Testis (tissue), 3 donors: ENCODE data around the gene LRP2. TPM values are rescaled to one million over a fixed set of nuclear protein-coding genes. Genes with fewer than 3 reads are reported as not detected.

Experiments
- DNase-seq: peaks from one replicate; pipeline ENCODE4 v3.0.0-alpha.2; 2019
- H3K27ac ChIP-seq, 2 donors: fragments of 200-600 bp; sonication (generic); one replicate each; pipeline ENCODE4 v1.5.1; 2019
- H3K27me3 ChIP-seq: fragments of 200-600 bp; sonication (generic); one replicate; pipeline ENCODE4 v1.5.1; 2019
- H3K36me3 ChIP-seq: fragments of 200-600 bp; sonication (generic); one replicate; pipeline ENCODE4 v1.5.1; 2017; ENCODE audit warnings: low read depth; ENCODE audit errors: missing control alignments
- H3K4me1 ChIP-seq: fragments of 200-600 bp; sonication (generic); one replicate; pipeline ENCODE4 v1.5.1; 2019
- H3K4me3 ChIP-seq, 2 donors: fragments of 200-600 bp; sonication (generic); one replicate each; pipeline ENCODE4 v1.5.1; 2017 to 2019
- H3K9me3 ChIP-seq: fragments of 200-600 bp; sonication (generic); one replicate; pipeline ENCODE4 v1.5.1; 2017
- CTCF ChIP-seq, 3 experiments: fragments of 450-650 bp in 2 of 3; fragments of 200-600 bp in 1 of 3; sonication (generic) in 1 of 3; IDR thresholded peaks; one replicate each; pipeline ENCODE4 v1.5.1; 2016 to 2019; ENCODE audit warnings: antibody characterized with exemption in 3 of 3, mild to moderate bottlenecking in 2 of 3, moderate library complexity in 1 of 3
- POLR2A ChIP-seq: fragments of 450-650 bp; IDR thresholded peaks from one replicate; pipeline ENCODE4 v1.6.1; 2017; ENCODE audit warnings: antibody characterized with exemption, mild to moderate bottlenecking, moderate library complexity
- WGBS, 2 donors: methylation state at CpG; one replicate each; pipeline ENCODE4 v1.1.5; 2018; 5-methylcytosine and 5-hydroxymethylcytosine counted together
- intact Hi-C: fragments of 100-400 bp; cut with DNase I; formaldehyde crosslinking; loops from one replicate; pipeline ENCODE4 v1.15.1; 2023; ENCODE audit warnings: low total_unique reads
- polyA plus RNA-seq: library from polyadenylated mRNA; stranded (reverse); fragments of 350-450 nt; fragmentation: Illumina TruSeq; extraction: RNeasy Lipid Tissue Mini Kit (QIAGEN cat#74804); gene quantifications from one replicate; pipeline ENCODE4 v1.2.3, GENCODE V29; 2014; ENCODE audit warnings: low read depth, low replicate concordance; ENCODE audit not compliant: insufficient read depth
- total RNA-seq, 2 donors: library from RNA; depleted of rRNA; stranded (reverse); fragments of >200 nt; gene quantifications; one replicate each; pipeline ENCODE4 v1.2.3, GENCODE V29; 2016

The LRP2 gene
- total and polyA plus RNA-seq, 3 donors from 2014 or later: 3.0 to 9.3 (median 4.1) TPM

DNA sequence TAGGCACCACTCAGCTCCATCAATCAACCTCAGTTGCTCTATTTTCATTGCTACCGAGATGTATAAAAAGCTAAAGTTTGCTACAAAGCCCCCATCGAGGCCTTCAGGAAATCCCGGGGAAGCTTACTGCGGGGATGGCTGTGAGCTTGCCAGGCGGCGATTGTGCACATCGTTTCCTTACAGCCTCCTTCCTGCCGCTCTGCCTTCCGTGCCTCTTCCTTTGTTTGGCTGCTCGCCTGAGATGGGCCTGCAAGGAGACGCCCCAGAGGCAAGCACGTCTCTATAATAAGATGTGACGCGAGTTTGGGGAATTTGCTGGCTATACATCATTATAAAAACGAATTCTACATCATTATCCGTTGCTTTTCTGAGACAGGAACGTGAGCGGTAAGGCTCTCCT lies 251.4 kb downstream of the LRP2 start:
- intact Hi-C loops: no loop called here
- WGBS, 2 donors: 45 to 55% methylated on average over 18 of the region's 18 CpGs

DNA sequence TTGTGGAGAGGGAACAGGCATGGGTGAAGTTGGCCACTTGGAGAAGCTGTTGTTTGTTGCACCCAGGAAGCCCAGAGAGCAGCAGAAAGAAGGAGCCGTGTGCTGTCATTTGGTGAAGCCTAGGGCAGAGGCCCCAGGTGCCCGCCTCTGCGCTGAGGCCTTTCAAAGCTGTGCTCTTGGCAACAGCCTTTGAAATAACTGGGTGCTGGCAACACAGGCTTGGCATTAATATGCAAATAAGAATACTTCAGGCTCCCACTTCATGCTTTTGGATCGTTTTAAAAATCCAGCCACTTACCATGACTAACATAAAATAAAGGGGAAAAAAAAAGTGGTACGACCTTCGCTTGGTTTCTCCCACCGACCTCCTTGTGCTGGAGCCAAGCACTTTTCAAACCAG lies 251.9 kb downstream of the LRP2 start:
- Histone ChIP-seq H3K36me3 (no peaks in the 10 kb centered on the region), H3K27me3 (no peaks in the 10 kb centered on the region), H3K27ac (no peak overlapping the region), H3K4me3 (no peak overlapping the region), H3K9me3 (no peaks in the 10 kb centered on the region), H3K4me1 (no peaks in the 10 kb centered on the region)
- DNase-seq: no peak
- intact Hi-C loops: no loop called here
- TF ChIP-seq POLR2A: no peak
- TF ChIP-seq CTCF (IDR thresholded peaks at IDR 0.05): no peak
- WGBS, 2 donors: 58 to 84% methylated on average over 7 of the region's 7 CpGs

More for the DNA sequence above, 251.4 kb downstream of the LRP2 start:
- no peak overlapping the region for H3K4me3 ChIP-seq
- H3K36me3 ChIP-seq: no peaks in the 10 kb centered on the region
- no peaks in the 10 kb centered on the region for H3K9me3 ChIP-seq
- no peak overlapping the region for H3K27ac ChIP-seq
- no peak for TF ChIP-seq POLR2A
- TF ChIP-seq CTCF (IDR thresholded peaks at IDR 0.05): no peak
- DNase-seq: no peak
- no peaks in the 10 kb centered on the region for H3K27me3 ChIP-seq
- no peaks in the 10 kb centered on the region for H3K4me1 ChIP-seq

- TF ChIP-seq POLR2A: no peak
- TF ChIP-seq CTCF (IDR thresholded peaks at IDR 0.05): peak; percentile 70 to 82 (median 71)
- Histone ChIP-seq H3K27me3 (no peaks in the 10 kb centered on the region), H3K36me3 (no peaks in the 10 kb centered on the region), H3K9me3 (no peaks in the 10 kb centered on the region), H3K27ac (no peak overlapping the region), H3K4me3 (no peak overlapping the region), H3K4me1 (no peaks in the 10 kb centered on the region)
- DNase-seq: peak; percentile 89
- intact Hi-C loops: no loop called here
- 33 to 47% methylated on average over 18 to 21 of the region's 21 CpGs for WGBS, 2 donors
Observed at GRCh38 chr2:169109502-169110409, 252.6 kb downstream of the LRP2 start.

DNA sequence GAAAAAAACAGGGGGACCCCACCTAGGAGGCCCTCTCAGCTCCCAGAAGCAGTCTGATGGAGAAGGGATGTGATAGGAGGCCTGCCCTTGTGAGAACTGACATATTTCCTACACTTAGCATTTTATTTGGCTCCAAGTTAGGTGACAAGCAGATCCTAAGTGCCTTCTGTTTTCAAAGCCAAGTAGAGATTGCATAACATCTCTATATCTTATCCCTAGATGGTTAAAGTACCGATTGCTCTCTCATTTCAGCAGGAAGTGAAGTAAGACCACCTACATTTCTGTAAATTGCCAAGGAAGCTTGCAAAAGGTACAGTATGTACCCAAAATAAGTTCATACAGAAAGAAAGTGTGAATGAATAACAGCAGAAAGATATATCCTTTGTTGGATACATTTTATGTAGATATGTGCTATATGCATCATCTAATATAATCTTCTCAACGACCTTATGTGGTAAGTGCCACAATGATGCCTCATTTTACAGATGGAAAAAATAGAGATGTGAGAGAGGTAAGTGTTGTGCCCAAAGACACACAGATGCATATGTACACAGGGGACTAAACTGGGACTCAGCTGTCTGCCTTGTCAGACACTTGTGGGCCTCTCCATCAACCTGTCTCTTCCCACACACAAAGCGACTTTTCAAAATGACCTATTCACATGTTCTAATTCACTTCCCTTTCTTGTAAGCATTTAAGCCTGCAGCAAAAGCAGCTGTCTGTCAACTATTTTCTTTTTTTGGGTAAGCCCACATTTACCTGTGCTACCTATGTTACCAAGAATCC lies 254.0 kb downstream of the LRP2 start:
- TF ChIP-seq CTCF (IDR thresholded peaks at IDR 0.05) (no peak), POLR2A (no peak)
- H3K27me3 ChIP-seq: no peaks in the 10 kb centered on the region
- intact Hi-C loops: no loop called here
- H3K9me3 ChIP-seq: no peaks in the 10 kb centered on the region
- 65 to 68% methylated on average over 3 of the region's 3 CpGs for WGBS, 2 donors
- no peak for DNase-seq
- no peaks in the 10 kb centered on the region for H3K4me1 ChIP-seq
- H3K27ac ChIP-seq: no peak overlapping the region
- H3K36me3 ChIP-seq: no peaks in the 10 kb centered on the region
- H3K4me3 ChIP-seq: no peak overlapping the region
